Fibroblast of pulmonary artery (primary cell): ENCODE data around the gene CHMP6.

ENCODE experiments used
- DNase-seq: peaks from one replicate; pipeline ENCODE4 v3.0.0-alpha.2; 2010; ENCODE audit warnings: low read depth
- H3K4me3 ChIP-seq: replicated peaks from 2 replicates; pipeline ENCODE4 v1.5.1; 2011; ENCODE audit warnings: low read depth, mild to moderate bottlenecking, control low read depth, low read length, moderate library complexity
- TF ChIP-seq, protein P1 (sequence below): IDR thresholded peaks from 2 replicates; pipeline ENCODE4 v1.5.1; 2011; ENCODE audit warnings: mild to moderate bottlenecking, control low read depth, low read length, inconsistent platforms; ENCODE audit errors: missing control alignments

CHMP6 gene

GRCh38 chr17:80982426-80982974 is 9.1 kb upstream of the CHMP6 start:
- H3K4me3 ChIP-seq = no peak overlapping the region
- no peak for DNase-seq
- TF ChIP-seq, protein P1, sequence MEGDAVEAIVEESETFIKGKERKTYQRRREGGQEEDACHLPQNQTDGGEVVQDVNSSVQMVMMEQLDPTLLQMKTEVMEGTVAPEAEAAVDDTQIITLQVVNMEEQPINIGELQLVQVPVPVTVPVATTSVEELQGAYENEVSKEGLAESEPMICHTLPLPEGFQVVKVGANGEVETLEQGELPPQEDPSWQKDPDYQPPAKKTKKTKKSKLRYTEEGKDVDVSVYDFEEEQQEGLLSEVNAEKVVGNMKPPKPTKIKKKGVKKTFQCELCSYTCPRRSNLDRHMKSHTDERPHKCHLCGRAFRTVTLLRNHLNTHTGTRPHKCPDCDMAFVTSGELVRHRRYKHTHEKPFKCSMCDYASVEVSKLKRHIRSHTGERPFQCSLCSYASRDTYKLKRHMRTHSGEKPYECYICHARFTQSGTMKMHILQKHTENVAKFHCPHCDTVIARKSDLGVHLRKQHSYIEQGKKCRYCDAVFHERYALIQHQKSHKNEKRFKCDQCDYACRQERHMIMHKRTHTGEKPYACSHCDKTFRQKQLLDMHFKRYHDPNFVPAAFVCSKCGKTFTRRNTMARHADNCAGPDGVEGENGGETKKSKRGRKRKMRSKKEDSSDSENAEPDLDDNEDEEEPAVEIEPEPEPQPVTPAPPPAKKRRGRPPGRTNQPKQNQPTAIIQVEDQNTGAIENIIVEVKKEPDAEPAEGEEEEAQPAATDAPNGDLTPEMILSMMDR = no peak

DNA sequence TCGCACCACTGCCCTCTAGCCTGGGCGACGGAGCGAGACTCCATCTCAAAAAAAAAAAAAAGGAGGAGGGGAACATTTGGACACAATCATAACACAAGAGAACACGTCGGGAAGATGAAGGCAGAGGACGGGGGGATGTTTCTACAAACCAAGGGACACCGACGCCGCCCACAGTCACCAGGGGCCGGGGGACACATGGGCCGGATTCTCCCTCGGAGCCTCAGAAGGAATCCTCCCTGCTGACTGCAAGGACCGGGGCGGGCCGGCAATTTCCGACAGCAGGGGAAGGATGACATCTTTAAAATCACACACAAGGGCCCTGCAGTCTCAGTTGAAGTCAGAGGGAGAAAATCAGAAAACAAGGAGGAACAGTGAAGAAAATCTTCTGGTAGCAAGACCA is 8.1 kb upstream of the CHMP6 start:
- no peak for DNase-seq
- TF ChIP-seq, protein P1 = no peak

GRCh38 chr17:80984749-80985148 is 6.9 kb upstream of the CHMP6 start:
- no peak overlapping the region for H3K4me3 ChIP-seq
- TF ChIP-seq, protein P1 = peak; percentile 42
- peak; percentile 93 for DNase-seq

More for the DNA sequence above, 8.1 kb upstream of the CHMP6 start:
- H3K4me3 ChIP-seq = no peak overlapping the region

GRCh38 chr17:80986046-80986445 is 5.6 kb upstream of the CHMP6 start:
- DNase-seq = no peak
- H3K4me3 ChIP-seq = no peak overlapping the region
- TF ChIP-seq, protein P1 = no peak

- no peak overlapping the region for H3K4me3 ChIP-seq
- TF ChIP-seq, protein P1 = no peak
- no peak for DNase-seq
Observed at GRCh38 chr17:80986816-80987475, 4.7 kb upstream of the CHMP6 start.

DNA sequence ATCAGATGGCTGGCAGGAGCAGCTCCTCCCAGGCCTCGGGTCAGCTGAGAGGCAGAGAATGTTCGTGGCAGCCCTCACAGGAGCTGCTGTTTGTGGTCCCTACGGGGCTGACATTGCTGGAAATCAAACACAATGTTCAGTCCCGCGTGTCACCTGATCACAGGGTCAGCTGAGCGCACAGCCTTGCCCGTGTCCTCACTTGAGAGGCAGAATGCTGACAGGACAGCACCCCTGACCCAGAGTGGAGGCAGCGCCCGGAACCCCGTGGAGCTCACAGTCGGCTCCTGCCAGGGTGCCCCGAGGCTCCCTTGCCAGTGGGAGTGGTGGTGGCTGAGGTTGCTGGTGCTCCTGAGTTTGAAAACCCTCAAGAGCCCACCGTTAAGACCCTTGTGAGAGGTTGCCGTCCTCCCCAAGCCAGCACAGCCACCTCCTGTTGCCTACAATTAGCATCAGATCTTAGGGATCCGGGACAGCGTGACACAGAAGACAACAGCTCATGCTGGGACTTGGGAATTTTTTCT is 3.6 kb upstream of the CHMP6 start:
- H3K4me3 ChIP-seq = no peak overlapping the region
- TF ChIP-seq, protein P1 = no peak
- DNase-seq = no peak

GRCh38 chr17:80989586-80989913 is 2.1 kb upstream of the CHMP6 start:
- TF ChIP-seq, protein P1 = no peak
- H3K4me3 ChIP-seq = no peak overlapping the region
- DNase-seq = no peak
